Measurements from ENCODE around the gene ROCK2. TPM values are rescaled to one million over a fixed set of nuclear protein-coding genes. Genes with fewer than 3 reads are reported as not detected.

Gene ROCK2
- total and polyA plus RNA-seq, 9 of the 15 experiments (the other 6 are each of a cell fraction or from before 2014, with no cell fraction given), result 4.9 to 30.6 (median 14.3) TPM

- TF ChIP-seq KLF1 (tag; IDR thresholded peaks at IDR 0.05), result no peak
- TF ChIP-seq ASH1L (IDR thresholded peaks at IDR 0.05; ENCODE audit: borderline replicate concordance, low read depth, partially characterized antibody), result no peak
- no peak for TF ChIP-seq STAT6 (CRISPR knock-in tag; IDR thresholded peaks at IDR 0.05)
- no peak; the same call in 1 of the 2 replicates for TF ChIP-seq TSHZ1 (CRISPR knock-in tag; IDR thresholded peaks at IDR 0.05)
- TF ChIP-seq DLX4 (CRISPR knock-in tag; IDR thresholded peaks at IDR 0.05), result no peak
- no peak for TF ChIP-seq RHOXF2B (CRISPR knock-in tag; conservative IDR thresholded peaks at IDR 0.05)
- no peak for TF ChIP-seq SIN3B (IDR thresholded peaks at IDR 0.05; ENCODE audit: low read depth)
- TF ChIP-seq ZNF75A (CRISPR knock-in tag; IDR thresholded peaks at IDR 0.05), result no peak
- no peak for TF ChIP-seq NFYB (IDR thresholded peaks at IDR 0.05; ENCODE audit: extremely low read depth, insufficient read length)
- no peak for TF ChIP-seq ETS1 (conservative IDR thresholded peaks at IDR 0.05; ENCODE audit: control insufficient read depth, low read depth, low read length)
- peak; percentile 90 for TF ChIP-seq HDAC2 (IDR thresholded peaks at IDR 0.05)
- TF ChIP-seq ZNF79 (CRISPR knock-in tag; IDR thresholded peaks at IDR 0.05; ENCODE audit: low read depth), result no peak
- TF ChIP-seq FOXJ2 (tag; IDR thresholded peaks at IDR 0.05), result 0 out of 2 replicates have a peak, but pooled peaks have one; percentile 42
- TF ChIP-seq TAL1 (IDR thresholded peaks at IDR 0.05), result peak; percentile 97
- TF ChIP-seq TEAD1 (CRISPR knock-in tag; IDR thresholded peaks at IDR 0.05), result peak in 1 of 2 experiments; percentile 65; a peak in 1 of 4 replicates
- peak; percentile 61; the same call in 1 of the 2 replicates for TF ChIP-seq NBN (IDR thresholded peaks at IDR 0.05; ENCODE audit: low read depth)
- no peak for TF ChIP-seq IRF1 (CRISPR knock-in tag; IDR thresholded peaks at IDR 0.05; ENCODE audit: borderline replicate concordance)
- TF ChIP-seq CAMTA2 (CRISPR knock-in tag; conservative IDR thresholded peaks at IDR 0.05), result no peak
- peak; percentile 79 for TF ChIP-seq GATA2 (CRISPR knock-in tag; IDR thresholded peaks at IDR 0.05)
- TF ChIP-seq BRF1 (IDR thresholded peaks at IDR 0.05; ENCODE audit: borderline replicate concordance, extremely low read depth, insufficient read length), result no peak
These were observed 65.0 kb downstream of the ROCK2 start (continued) for GRCh38 chr2:11279398-11279797.
